Kidney (tissue), 14 donors: ENCODE results near the gene KRTAP4-11. TPM values are rescaled to one million over a fixed set of nuclear protein-coding genes. Genes with fewer than 3 reads are reported as not detected.

Source experiments
- DNase-seq, 5 donors: peaks; one replicate each; pipeline ENCODE4 v3.0.0-alpha.2; 2013 to 2020
- FAIRE-seq: peaks from 2 replicates; lab custom pipeline; 2012; peaks lifted over from hg19 to GRCh38; lab: Jason Lieb, UNC
- H3K27ac ChIP-seq, 2 donors: one replicate each; pipeline ENCODE4 v1.7.0; 2013; ENCODE audit warnings: low read depth in 2 of 2, low read length in 2 of 2, inconsistent platforms in 1 of 2
- H3K27me3 ChIP-seq: one replicate; pipeline ENCODE4 v1.7.1; 2013; ENCODE audit warnings: low read length, inconsistent platforms; ENCODE audit not compliant: control insufficient read depth, insufficient read depth
- H3K36me3 ChIP-seq, 3 donors: one replicate each; pipeline versions ENCODE4 v1.7.0 to v1.7.1; 2013; ENCODE audit warnings: low read length in 3 of 3, control low read depth in 1 of 3, inconsistent platforms in 1 of 3; ENCODE audit not compliant: insufficient read depth in 3 of 3, control insufficient read depth in 2 of 3
- H3K4me1 ChIP-seq, 3 donors: one replicate each; pipeline versions ENCODE4 v1.7.0 to v1.7.1; 2013; ENCODE audit warnings: low read length in 3 of 3, inconsistent platforms in 1 of 3, low read depth in 1 of 3; ENCODE audit not compliant: control insufficient read depth in 2 of 3, insufficient read depth in 2 of 3
- H3K4me3 ChIP-seq, 3 donors: one replicate each; pipeline versions ENCODE4 v1.7.0 to v1.8.1; 2013; ENCODE audit warnings: low read length in 3 of 3, control low read depth in 1 of 3, inconsistent platforms in 1 of 3
- H3K9ac ChIP-seq, 3 donors: one replicate each; pipeline versions ENCODE4 v1.7.0 to v1.7.1; 2013; ENCODE audit warnings: low read length in 3 of 3, control low read depth in 1 of 3, inconsistent platforms in 1 of 3
- H3K9me3 ChIP-seq, 3 donors: one replicate each; pipeline versions ENCODE4 v1.7.0 to v1.7.1; 2013; ENCODE audit warnings: low read length in 3 of 3, control low read depth in 1 of 3, inconsistent platforms in 1 of 3; ENCODE audit not compliant: control insufficient read depth in 2 of 3, insufficient read depth in 1 of 3
- intact Hi-C: fragments of 100-400 bp; cut with DNase I; formaldehyde crosslinking; loops from one replicate; pipeline ENCODE4 v1.11.1; 2022
- polyA plus RNA-seq: library from polyadenylated mRNA; stranded (reverse); fragments of 350-450 nt; fragmentation: Illumina TruSeq; extraction: RNeasy Lipid Tissue Mini Kit (QIAGEN cat#74804); gene quantifications from one replicate; pipeline ENCODE4 v1.2.3, GENCODE V29; 2014; ENCODE audit warnings: low read depth, low replicate concordance; ENCODE audit not compliant: insufficient read depth
- total RNA-seq: library from RNA; stranded (reverse); fragmentation: NEBNext Ultra II Directional; extraction: Animal tissue kit (Norgen Biotek cat#: 25700); gene quantifications from one replicate; pipeline ENCODE4 v1.2.1, GENCODE V29; 2021
- TF ChIP-seq, protein P1 (sequence below): IDR thresholded peaks from 3 replicates; pipeline ENCODE4 v1.5.1; 2012; ENCODE audit warnings: mild to moderate bottlenecking, moderate library complexity, borderline replicate concordance; ENCODE audit not compliant: insufficient read depth; ENCODE audit errors: extremely low read depth
- donor health status: control.
- donor health status: control.
- donor health status: control.
- donor health status: control.
- donor health status: control.
- donor health status: DM: yes; HTN: yes; CAD: no.
- donor health status: Normal renal cell carcinoma (clear cell type).

KRTAP4-11 gene
- total and polyA plus RNA-seq, 2 donors from 2014 or later: not detected

DNA sequence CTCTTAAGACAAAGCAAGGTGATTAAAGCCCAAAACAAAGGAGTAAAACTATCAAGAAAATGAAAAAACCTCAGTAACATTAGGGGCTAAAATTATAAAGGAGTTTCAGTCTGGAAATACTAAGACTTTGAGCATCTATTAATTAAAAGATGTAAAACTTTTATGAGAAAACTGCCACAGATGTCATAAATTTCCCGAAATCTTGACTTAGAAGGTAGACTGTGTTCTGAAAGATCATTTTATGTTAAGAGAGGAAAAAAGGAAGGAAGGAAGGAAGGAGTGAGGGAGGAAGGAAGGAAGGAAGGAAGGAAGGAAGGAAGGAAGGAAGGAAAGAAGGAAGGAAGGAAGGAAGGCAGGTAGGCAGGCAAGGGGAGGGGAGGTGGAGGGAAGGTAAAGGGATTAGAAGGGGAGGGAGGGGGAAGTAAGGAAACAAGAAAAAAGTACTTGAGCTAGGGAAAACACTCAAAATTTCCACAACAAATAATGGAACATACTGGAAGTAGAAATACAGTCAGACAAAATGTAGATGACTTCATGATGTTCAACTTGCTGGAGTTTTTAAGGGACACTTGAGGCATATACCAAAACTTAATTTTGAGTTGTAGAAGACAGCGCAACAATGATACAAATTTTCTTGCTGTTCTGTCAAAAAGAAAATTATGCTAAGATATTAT lies 29.5 kb upstream of the KRTAP4-11 start:
- Histone ChIP-seq H3K27ac (no peak overlapping the region), H3K4me1 (no peaks in the 10 kb centered on the region), H3K9me3 (peaks cover 0 to 9% (median 0%) of the 10 kb centered on the region in 3 donors), H3K27me3 (no peaks in the 10 kb centered on the region), H3K36me3 (no peaks in the 10 kb centered on the region), H3K4me3 (no peak overlapping the region), H3K9ac (no peak overlapping the region)
- DNase-seq (no peak), FAIRE-seq (no peak)
- TF ChIP-seq, protein P1, sequence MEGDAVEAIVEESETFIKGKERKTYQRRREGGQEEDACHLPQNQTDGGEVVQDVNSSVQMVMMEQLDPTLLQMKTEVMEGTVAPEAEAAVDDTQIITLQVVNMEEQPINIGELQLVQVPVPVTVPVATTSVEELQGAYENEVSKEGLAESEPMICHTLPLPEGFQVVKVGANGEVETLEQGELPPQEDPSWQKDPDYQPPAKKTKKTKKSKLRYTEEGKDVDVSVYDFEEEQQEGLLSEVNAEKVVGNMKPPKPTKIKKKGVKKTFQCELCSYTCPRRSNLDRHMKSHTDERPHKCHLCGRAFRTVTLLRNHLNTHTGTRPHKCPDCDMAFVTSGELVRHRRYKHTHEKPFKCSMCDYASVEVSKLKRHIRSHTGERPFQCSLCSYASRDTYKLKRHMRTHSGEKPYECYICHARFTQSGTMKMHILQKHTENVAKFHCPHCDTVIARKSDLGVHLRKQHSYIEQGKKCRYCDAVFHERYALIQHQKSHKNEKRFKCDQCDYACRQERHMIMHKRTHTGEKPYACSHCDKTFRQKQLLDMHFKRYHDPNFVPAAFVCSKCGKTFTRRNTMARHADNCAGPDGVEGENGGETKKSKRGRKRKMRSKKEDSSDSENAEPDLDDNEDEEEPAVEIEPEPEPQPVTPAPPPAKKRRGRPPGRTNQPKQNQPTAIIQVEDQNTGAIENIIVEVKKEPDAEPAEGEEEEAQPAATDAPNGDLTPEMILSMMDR: no peak
- intact Hi-C loops: no loop called here

DNA sequence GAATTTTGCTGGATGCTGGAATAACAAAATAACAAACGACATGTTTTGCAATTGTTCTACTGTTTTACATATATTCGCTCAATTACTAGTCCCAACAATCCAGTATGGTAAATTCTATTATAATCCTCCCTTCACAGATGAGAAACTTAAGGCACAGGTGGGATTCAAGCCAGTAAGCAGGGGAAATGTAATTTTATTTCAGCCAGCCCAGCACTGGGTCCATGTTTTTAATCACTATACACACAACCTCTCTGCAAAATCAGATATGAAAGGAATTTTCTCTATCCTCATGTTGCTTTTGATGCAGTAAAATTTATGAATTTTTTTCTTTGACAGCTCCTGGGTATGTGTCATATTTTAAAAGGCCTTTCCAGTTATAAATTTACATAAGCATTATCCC lies 27.1 kb upstream of the KRTAP4-11 start:
- Histone ChIP-seq H3K9me3 (peaks cover 0 to 9% (median 0%) of the 10 kb centered on the region in 3 donors), H3K27me3 (no peaks in the 10 kb centered on the region), H3K36me3 (no peaks in the 10 kb centered on the region), H3K4me1 (no peaks in the 10 kb centered on the region), H3K27ac (no peak overlapping the region), H3K4me3 (no peak overlapping the region), H3K9ac (no peak overlapping the region)
- intact Hi-C loops: no loop called here
- no peak for FAIRE-seq
- TF ChIP-seq, protein P1: no peak
- no peak for DNase-seq

DNA sequence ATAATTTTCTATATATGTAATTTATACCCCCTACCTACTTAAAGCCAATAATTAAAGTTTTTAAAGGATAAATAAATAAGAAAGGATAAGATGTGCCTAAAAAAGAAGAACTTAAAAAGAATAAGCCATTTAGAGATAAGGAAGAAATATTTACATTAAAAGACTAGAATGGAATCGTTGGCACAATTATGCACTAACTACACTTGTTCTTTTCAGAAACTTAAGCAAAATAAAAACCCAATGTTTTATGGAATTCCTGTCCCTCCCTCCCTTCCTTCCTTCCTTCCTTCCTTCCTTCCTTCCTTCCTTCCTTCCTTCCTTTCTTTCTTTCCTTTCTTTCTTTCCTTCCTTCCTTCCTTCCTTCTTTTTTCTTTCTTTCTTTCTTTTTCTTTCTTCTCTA lies 26.7 kb upstream of the KRTAP4-11 start:
- Histone ChIP-seq H3K9ac (no peak overlapping the region), H3K27ac (no peak overlapping the region), H3K4me1 (no peaks in the 10 kb centered on the region), H3K36me3 (no peaks in the 10 kb centered on the region), H3K4me3 (no peak overlapping the region), H3K27me3 (no peaks in the 10 kb centered on the region), H3K9me3 (peaks cover 0 to 9% (median 0%) of the 10 kb centered on the region in 3 donors)
- intact Hi-C loops: no loop called here
- DNase-seq: no peak
- no peak for FAIRE-seq
- TF ChIP-seq, protein P1: no peak
